Stimulated activated CD4-positive, alpha-beta T cell treated with anti-CD3 and anti-CD28 coated beads, Interleukin-4, amount 100 ng/mL, for 1 hour (primary cell): ENCODE measurements around the gene MLH3.
"Not testable (repeated sequence)": the region's sequence is repeated elsewhere in the genome, so short reads cannot be mapped to it uniquely, and the experiment has no call there.

Source experiments
- DNase-seq: peaks from one replicate; pipeline ENCODE4 v3.0.0-alpha.2; 2020

The MLH3 gene

DNA sequence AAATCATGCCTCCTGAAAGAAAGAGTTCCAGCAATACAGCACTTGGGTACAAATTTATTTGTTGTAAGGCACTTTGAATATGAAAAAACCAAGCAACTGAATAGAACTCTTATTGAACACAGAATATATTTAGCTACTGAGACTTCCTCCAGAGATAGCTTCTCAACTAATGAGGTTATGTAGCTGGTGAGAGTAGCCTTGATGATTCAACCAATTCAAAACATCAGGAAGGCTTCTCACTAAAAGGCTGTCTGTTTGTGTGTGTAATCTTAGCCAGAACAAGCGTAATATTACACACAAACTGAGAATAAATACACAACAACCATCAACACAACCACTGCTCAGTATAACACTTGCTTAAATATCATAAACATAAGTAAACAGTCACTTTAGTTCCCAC lies 28.2 kb downstream of the MLH3 start:
- no peak for DNase-seq

DNA sequence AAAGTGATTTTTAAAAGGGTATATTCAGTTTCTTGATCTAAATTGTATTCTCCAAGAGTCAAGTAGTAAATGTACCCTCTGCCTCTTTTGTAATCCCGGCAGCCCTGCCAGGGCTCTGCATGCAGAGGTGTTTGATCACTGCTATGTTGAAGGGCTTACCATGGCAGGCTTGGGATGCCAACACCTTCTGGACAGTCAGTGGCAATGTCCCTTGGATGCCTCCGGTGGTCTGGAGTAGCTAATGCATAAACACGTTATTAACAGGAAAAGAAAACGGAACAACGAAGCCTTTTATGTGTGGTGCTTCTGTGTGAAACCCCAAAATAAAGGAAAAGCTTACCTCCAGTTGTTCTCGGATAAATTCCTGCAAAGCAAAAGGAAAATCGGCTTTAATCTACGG lies 28.6 kb downstream of the MLH3 start:
- DNase-seq = no peak

DNA sequence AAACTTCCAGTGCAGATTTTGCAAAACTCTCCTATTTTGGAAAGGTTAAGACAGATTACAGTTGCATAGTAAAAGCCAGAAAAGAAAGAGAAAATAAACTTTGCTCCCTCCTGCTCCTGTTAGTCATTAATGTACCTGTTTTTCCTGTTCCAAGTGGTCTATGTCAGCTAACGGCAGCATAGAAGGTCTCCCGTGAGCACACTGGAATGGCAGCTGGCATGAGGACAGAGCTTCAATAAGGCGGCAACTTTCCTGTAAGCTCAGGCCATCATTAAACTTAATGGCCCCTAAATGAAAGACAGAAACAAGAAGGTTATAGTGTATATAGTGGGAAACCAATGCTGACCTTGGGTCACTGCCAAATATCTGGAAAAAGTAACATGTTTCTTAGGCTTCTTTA lies 32.6 kb downstream of the MLH3 start:
- DNase-seq = no peak

DNA sequence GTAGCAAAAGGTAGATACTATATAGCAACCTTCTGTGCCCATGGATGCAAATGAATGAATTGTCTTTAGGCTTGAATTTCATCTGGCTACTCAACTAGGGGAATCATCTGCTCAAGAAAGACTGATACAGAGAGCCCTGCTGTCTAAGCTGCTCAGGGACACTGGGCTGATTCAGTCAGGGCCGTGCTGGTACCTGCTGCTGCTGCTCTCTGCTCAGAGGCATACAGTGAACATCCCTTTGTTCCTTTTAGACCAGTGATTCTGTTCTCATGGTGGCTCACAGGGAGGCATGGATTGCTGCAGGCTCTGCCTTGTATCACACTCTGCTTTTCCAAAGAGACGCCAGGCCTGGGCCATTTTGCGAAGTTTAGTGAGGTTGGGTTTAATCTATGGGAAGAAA lies 34.5 kb downstream of the MLH3 start:
- DNase-seq = no peak

DNA sequence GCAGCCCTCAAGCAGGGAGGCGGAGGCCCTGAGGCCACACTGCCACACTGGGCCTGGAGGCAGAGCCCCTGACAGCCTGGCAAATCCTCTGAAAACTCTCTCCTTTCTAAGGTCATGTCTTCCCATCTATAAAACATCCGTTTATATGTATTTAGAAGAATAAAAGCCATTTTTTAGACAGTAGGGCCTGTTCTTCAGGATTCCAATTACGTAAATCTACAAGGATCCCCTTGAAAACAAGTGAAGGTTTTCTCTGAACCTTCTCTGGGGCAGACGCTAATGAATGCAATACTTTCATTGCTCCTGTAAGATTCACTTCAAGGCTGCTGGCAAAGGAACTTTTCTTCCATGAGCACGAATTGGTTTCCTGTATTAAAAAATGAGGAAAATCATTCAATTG lies 35.8 kb downstream of the MLH3 start:
- no peak for DNase-seq

DNA sequence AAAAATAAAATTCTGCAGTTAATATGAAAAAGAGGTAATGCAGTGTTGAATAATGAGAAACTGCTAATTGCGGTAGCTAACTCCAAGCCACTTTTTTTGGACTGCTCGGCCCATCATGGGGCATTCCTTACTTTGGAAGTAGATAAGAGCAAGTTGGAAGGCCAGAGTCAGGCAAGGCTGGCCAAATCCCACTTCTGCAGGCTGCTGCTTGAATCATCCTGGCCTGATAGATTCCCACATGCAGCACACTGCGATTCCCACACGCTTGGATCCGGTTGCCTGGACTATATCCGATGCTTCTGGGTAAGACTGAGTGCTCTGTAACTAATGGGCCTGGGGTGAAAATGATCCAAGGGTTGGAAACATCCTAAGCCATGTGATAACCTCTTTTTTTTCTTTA lies 38.0 kb downstream of the MLH3 start:
- DNase-seq = no peak

DNA sequence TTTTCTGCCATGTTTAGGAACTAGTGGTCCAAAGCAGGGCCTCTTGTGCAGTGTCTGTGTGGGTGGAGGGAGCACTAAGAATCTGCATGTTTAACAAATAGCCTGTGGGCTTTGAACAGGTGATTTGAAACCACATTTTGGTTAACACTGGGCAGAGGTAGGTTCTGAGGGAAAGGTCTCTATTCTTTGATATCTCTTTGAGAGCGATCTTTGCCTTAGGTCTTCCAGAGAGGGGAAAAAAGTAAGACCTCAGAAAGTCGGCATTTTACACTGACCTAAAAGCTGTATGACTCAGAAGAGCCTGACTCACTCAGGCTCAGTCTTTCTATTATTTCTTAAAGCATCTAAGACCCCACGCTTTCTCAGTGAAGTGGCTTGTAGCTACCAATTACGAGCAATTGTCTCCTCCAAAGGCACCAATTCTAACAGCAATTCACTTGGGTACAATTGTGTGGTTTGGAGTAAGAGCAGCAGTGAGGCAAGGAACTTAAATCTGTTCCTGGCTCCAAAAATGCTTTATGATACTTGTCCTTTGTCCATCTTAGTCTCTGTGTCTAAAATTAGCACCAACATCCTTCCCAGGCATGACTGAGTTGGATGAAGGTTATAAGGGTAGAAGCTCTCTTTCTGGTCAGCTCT lies 39.8 kb downstream of the MLH3 start:
- DNase-seq = no peak

DNA sequence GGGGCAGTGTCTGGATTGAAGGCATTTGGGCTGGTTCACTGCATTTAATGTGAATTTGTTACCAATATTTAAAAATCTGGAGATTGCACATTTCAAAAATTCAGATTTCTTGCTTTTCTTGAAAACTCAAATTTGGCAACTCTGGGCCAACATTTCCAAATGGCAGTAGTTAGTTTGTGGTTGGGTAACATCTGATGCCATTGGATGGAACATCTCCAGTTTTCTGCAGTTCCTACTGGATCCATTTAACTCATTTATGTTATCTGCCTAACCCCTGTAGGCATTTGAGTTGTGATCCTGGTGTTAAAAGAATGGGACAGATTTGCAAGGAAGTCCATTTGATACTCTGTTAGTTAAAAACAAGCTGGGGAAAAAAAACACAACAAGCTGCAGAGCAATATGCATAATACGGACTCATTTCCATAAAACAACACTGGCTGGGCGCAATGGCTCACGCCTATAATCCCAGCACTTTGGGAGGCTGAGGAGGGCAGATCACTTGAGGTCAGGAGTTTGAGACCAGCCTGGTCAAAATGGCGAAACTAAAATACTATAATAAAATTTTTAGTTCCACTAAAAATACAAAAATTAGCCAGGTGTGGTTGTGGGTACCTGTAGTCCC lies 40.7 kb downstream of the MLH3 start:
- no peak for DNase-seq

DNA sequence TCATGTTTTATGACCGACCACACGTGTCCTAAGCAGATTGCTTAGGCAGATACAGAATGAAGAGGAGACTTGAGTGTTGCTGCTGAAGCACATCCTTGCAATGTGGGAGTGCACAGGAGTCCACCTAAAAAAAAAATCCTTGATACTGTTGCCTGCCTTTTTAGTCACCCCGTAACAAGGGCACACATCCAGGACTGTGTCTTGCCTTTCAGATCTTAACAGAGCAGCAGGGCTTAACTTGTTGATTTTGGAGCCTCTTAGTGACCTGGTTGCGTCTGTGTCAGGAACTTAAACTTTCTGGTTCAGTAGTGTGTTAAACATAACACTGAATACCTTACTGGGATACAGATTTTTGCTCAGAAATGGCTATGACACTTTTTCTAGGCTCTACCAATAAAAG lies 42.1 kb downstream of the MLH3 start:
- no peak for DNase-seq

DNA sequence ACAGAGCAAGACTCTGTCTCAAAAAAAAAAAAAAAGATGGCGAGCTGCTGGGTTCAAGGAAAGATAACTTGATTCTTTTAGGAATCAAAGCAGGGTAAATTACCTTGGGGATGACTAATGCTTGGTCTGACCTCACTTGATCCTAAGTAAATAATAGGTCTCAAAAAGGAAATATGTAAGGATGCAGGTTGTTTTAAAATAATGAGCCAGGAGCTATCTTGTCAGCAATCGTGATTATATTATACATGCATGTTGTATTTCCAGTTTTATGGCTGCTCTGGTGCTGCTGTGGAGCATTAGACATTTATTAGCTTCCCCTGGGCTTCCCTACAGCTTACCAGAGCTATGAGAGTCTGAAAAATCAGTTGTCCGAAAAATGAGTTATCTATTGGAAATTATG lies 45.9 kb downstream of the MLH3 start:
- no peak for DNase-seq

DNA sequence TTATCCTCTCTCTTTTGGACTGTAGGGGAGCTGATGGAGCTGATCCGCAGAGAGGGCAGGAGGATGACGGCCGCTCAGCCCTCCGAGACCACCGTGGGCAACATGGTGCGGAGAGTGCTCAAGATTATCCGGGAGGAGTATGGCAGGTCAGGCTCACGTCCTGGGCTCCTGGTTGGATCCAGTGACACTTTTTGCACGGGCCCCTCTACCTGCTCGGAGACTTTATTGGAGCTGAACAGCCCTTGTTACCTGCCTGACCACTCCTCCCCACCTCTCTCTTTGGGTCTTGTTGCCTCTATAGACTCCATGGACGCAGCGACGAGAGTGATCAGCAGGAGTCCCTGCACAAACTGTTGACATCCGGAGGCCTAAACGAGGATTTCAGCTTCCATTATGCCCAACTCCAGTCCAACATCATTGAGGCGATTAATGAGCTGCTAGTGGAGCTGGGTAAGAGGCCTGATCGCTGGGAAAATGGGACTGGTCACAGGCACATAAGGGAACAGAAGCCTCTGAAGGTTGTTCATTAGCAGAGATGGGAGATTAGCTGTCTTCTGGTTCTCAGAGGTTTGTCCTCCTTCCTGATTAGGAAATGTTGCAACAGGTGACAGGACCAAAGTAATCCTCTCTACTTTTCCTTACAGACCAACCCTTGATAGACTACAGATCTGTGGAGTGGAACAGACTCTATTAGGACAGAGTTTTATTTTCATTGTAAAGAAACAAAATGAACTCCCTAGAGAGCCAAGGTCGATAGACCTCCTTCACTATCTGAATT lies 47.8 kb downstream of the MLH3 start:
- no peak for DNase-seq

DNA sequence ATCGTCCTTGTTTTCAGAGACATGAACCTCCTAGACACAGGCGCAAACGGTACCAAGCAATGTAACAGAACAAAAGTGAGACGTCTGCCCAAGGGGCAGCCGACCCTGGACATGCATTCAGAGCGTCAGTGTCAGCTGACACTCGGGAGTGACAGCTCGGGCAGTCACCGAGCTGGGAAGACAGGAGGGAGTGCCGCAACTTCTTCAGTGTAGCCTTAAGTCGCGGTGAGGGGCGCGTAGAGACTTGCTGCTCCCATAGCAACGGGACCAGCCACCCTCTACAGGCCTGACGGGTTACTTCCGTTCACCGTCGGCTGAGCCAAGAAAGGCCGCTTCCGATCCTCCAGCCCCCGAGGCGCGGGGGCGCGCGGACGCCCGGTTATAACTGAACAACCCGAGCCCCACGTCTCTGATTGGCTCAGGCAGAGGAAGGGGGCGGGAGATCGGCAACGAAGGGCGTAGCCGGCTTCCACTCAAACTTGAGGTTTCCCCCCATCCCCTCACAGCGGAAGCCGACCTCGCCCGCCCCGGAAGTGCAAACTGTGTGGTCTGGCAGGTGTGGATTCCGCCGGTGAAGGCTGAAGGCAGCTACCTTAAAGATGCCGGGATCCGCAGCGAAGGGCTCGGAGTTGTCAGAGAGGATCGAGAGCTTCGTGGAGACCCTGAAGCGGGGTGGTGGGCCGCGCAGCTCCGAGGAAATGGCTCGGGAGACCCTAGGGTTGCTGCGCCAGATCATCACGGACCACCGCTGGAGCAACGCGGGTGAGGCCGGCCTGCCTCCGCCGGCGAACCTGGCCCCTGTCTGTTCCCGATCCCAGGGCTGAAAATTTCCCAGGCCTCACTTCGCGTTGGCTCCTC lies 48.6 kb downstream of the MLH3 start, which contains the start of gene EIF2B2:
TSS of gene EIF2B2 (plus strand) at position 530 of the 858 bp plus-strand sequence. CDS start at position 600, 70 bp downstream.
- peak; percentile 99 for DNase-seq

DNA sequence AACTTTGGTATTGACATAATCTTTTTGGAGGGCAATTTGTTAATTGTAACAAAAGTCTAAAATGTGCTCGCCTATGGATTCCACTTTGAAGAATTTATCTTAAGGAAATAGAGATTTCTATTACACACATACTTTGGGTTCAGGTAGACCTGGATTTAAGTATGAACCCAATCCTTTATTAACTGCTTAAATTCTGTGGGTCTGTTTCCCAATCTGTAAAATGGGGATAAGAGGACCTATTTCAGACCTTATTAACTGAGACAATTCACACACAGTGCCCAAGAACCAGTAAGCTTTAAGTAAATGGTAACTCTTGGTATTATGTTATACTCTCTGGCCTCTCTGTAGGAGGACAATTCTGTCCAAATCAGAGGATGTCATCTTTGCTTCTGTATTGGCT lies 49.4 kb downstream of the MLH3 start:
- no peak for DNase-seq

DNA sequence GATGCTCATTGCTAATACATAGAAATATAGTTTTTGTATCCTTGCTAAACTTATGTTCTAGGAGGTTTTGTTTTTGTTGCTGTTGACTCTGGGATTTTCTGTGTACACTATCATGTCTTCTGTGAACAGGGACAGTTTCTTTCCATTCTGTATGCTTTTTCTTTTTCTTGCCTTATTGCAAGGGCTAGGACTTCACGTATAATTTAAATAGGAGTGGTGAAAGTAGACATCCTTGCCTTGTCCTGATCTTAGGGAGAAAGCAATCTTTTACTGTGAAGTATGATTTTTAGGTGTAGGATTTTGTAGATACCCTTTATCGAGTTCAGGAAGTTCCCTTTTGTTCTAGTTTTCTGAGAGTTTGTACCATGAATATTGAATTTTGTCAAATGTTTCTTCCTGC lies 50.0 kb downstream of the MLH3 start:
- no peak for DNase-seq

DNA sequence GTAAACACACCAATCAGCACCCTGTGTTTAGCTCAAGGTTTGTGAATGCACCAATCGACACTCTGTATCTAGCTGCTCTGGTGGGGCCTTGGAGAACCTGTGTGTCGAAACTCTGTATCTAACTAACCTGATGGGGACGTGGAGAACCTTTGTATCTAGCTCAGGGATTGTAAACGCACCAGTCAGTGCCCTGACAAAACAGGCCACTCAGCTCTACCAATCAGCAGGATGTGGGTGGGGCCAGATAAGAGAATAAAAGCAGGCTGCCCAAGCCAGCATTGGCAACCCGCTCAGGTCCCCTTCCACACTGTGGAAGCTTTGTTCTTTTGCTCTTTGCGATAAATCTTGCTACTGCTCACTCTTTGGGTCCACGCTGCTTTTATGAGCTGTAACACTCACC lies 55.5 kb downstream of the MLH3 start:
- not testable (repeated sequence) for DNase-seq

DNA sequence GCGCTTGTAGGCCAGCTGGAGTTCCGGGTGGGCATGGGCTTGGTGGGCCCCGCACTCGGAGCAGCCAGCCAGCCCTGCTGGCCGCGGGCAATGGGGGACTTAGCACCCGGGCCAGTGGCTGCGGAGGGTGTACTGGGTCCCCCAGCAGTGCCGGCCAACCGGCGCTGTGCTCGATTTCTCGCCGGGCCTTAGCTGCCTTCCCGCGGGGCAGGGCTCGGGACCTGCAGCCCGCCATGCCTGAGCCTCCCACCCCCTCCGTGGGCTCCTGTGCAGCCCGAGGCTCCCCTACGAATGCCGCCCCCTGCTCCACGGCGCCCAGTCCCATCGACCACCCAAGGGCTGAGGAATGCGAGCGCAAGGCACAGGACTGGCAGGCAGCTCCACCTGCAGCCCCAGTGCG lies 57.1 kb downstream of the MLH3 start:
- not testable (repeated sequence) for DNase-seq

DNA sequence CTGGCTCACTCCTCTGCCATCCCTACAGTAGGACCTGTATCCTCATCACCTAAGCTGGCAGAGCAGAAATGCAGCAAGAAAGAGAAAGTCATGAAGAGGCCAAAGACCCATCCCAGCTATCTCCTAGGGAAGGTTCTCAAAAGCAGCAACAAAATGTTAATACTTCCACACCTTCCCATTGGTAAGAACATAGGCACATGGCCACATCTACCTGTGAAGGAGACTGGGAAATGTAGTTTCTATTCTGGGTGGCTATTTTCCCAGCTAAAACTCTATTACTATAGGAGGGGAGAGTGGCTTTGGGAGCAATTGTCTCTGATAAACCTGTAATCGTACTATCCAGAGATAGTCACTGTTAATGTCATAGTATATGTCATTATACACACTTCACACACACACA lies 62.3 kb downstream of the MLH3 start:
- DNase-seq = no peak

DNA sequence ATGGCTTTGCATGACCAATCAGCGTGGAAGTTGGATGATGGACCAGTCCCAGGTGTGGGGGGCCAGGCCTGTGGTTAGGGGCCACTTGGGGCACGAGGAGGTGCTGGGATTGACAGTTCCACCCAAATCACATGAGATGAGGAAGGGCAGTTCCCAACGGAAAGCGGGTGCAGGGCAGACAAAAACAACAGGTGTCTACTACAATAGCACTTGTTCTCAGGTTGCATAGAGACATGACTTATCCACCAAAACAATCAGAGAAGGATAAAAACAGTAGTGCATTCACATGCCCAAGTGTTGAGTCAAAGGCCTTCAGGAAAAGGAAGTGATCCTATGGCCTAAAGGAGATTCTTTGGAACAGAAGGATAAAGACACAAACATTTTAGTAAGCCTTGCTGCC lies 63.1 kb downstream of the MLH3 start:
- DNase-seq = no peak

DNA sequence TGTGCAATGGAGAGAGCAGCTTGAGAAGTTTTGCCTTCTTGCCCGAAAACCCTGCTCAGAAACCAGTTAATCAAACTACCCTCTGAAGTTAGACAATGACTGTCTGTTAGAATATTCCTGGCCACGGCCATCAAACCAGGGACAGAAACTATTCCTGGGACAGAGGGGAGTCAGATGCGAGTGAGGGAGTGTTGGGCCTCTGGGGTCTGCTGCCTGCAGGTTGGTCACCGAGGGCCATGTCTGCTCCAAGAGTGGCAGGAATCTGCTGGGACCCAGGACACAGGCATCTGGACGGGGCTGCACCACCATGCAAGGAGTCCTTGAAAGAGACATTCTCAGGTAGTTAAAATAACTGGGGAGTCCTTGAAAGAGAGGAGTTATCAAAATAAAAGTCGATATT lies 65.5 kb downstream of the MLH3 start:
- no peak for DNase-seq

DNA sequence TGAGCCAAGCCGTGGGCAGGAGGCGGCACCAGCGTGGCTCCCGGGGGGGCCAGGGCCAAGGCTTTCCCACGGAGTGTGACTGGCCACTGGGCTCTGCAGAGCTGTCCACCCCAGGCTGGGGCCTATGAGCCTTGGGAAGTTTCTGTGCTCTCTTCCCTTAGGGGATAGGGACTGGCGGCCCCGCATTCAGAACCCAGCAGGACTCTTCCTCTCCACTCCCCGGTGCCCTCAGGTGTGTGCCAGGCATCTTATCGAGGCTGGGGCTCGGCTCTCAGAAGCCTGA lies 66.3 kb downstream of the MLH3 start:
- DNase-seq = no peak

DNA sequence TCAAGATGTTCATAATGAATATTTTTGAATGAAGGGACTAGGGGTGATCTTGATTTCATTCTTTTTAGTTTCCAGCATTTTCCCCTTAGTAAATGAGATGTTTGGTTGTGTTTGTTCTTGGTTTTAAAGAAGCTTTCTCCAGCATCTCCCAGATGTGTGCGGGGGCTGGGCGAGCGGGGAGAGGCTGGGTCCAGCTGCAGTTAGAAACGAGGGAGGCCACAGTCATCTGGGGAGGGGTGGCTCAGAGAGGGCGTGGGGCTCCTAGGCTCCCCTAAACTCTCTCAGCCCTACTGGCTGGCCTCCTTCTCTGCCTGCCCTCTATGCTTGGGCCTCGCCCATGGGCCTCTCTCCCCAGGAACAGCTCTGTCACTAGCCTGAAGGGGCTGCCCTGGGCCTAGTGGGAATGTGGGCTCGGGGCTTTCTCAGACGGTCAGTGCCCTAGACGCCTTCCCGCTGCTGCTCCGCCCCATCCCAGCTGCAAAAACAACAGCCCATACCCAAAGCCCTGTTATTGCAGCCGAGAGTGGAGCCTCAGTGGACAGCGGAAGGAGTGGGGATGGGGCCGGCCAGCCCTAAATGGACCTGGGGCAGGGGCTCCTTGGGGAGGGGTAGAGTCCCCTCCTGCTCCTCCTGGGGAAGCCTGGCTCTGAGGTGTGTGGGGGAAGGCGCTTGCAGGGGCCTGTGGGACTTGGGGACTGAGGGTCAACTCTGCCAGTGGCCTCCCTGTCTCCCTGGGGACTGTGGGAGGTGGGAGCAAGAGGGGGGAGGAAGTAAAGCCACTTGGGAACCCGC lies 66.8 kb downstream of the MLH3 start:
- no peak for DNase-seq

DNA sequence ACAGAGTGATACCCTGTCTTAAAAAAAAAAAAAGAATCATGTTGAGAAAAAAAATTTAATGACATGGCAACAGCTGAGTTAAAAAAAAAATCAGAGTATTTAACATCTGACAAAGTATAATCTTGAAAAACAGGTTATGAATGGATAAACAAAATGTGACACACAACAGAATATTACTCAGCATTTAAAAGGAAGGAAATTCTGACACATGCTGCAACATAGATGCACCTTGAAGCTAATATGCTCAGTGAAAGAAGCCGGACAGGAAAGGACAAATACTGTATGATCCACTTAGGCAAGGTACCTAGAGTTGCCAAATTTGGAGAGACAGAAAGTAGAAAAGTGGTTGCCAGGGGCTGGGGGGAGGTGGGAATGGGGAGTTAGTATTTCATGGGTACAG lies 67.9 kb downstream of the MLH3 start:
- no peak for DNase-seq

DNA sequence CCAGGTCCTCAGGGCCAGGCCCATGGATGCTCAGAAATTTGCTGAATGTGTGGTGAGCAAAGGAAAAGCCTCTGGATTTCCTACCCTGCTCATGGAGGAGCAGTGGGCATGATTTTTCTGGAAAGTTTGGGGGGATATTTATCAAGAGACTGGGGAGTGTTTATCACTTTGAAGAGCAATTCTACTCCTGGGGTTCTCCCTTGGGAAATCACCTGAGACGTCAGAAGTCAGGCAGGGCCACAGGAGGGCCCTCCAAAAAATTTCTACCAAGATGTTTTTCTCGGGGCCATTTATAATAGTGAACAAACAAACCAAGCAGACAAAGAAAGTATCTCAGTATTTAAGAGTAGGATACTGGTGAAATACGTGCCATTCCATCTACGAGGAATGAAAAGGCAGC lies 68.6 kb downstream of the MLH3 start:
- no peak for DNase-seq
